Neural crest cell (in vitro differentiated cells): ENCODE results near the gene ZNF286A. TPM values are rescaled to one million over a fixed set of nuclear protein-coding genes. Genes with fewer than 3 reads are reported as not detected.
A peak's percentile ranks its signal among the peaks of the same experiment; 100 is the strongest.

Experiments used
- DNase-seq: peaks from one replicate; pipeline ENCODE4 v3.0.0; 2021; ENCODE audit warnings: low read depth, mixed read lengths, low spot score
- H3K27ac Mint-ChIP-seq: one replicate; pipeline ENCODE4 v1.8.0; 2021; ENCODE audit warnings: mild to moderate bottlenecking, mixed read lengths; ENCODE audit not compliant: unreplicated experiment
- H3K27me3 Mint-ChIP-seq: 2 replicates; pipeline ENCODE4 v1.8.0; 2021; ENCODE audit warnings: low read depth, mild to moderate bottlenecking, mixed read lengths
- H3K36me3 Mint-ChIP-seq: 2 replicates; pipeline ENCODE4 v1.8.0; 2021; ENCODE audit warnings: low read depth, mild to moderate bottlenecking, mixed read lengths
- H3K4me1 Mint-ChIP-seq: 2 replicates; pipeline ENCODE4 v1.8.0; 2021; ENCODE audit warnings: mixed read lengths
- H3K4me3 Mint-ChIP-seq: one replicate; pipeline ENCODE4 v1.8.0; 2021; ENCODE audit warnings: mild to moderate bottlenecking, mixed read lengths
- H3K9me3 Mint-ChIP-seq: 2 replicates; pipeline ENCODE4 v1.8.0; 2021; ENCODE audit warnings: mixed read lengths
- CTCF ChIP-seq: fragments of 200-600 bp; sonication (generic); conservative IDR thresholded peaks from 2 replicates; pipeline ENCODE4 v1.5.0; 2021; ENCODE audit warnings: antibody characterized with exemption, mild to moderate bottlenecking
- total RNA-seq: library from RNA; stranded (reverse); gene quantifications from 2 replicates; pipeline ENCODE4 v1.2.1, GENCODE V29; 2021

Gene ZNF286A
- total RNA-seq, 1 donor from 2014 or later = 128 TPM

- Mint-ChIP-seq H3K27me3 (no peaks in the 10 kb centered on the region), H3K9me3 (no peaks in the 10 kb centered on the region), H3K36me3 (peaks cover 3% of the 10 kb centered on the region), H3K4me3 (no peak overlapping the region), H3K27ac (peak overlapping the region; percentile 70), H3K4me1 (peaks cover 50% of the 10 kb centered on the region)
- no peak for TF ChIP-seq CTCF
- no peak for DNase-seq
These were observed 44.5 kb upstream of the ZNF286A start for GRCh38 chr17:15654886-15655561.

- no peak overlapping the region for H3K4me3 Mint-ChIP-seq
- no peak for TF ChIP-seq CTCF
- peaks cover 3% of the 10 kb centered on the region for H3K36me3 Mint-ChIP-seq
- H3K4me1 Mint-ChIP-seq = peaks cover 33% of the 10 kb centered on the region
- H3K27ac Mint-ChIP-seq = no peak overlapping the region
- H3K9me3 Mint-ChIP-seq = no peaks in the 10 kb centered on the region
- H3K27me3 Mint-ChIP-seq = no peaks in the 10 kb centered on the region
- DNase-seq = no peak
These were observed 41.7 kb upstream of the ZNF286A start for GRCh38 chr17:15657868-15658267.

GRCh38 chr17:15658296-15658695, 41.3 kb upstream of the ZNF286A start:
- Mint-ChIP-seq H3K9me3 (no peaks in the 10 kb centered on the region), H3K27me3 (no peaks in the 10 kb centered on the region), H3K4me1 (peaks cover 29% of the 10 kb centered on the region), H3K27ac (no peak overlapping the region), H3K36me3 (peaks cover 3% of the 10 kb centered on the region), H3K4me3 (no peak overlapping the region)
- DNase-seq = no peak
- TF ChIP-seq CTCF = no peak

- Mint-ChIP-seq H3K27ac (no peak overlapping the region), H3K27me3 (no peaks in the 10 kb centered on the region), H3K9me3 (no peaks in the 10 kb centered on the region), H3K4me3 (no peak overlapping the region), H3K4me1 (peaks cover 21% of the 10 kb centered on the region), H3K36me3 (peaks cover 8% of the 10 kb centered on the region)
- TF ChIP-seq CTCF = no peak
- no peak for DNase-seq
These were observed 40.3 kb upstream of the ZNF286A start for GRCh38 chr17:15659236-15659635.

GRCh38 chr17:15659663-15660062, 39.9 kb upstream of the ZNF286A start:
- H3K4me1 Mint-ChIP-seq = peaks cover 17% of the 10 kb centered on the region
- DNase-seq = no peak
- H3K36me3 Mint-ChIP-seq = peaks cover 12% of the 10 kb centered on the region
- H3K9me3 Mint-ChIP-seq = no peaks in the 10 kb centered on the region
- no peak overlapping the region for H3K27ac Mint-ChIP-seq
- H3K27me3 Mint-ChIP-seq = no peaks in the 10 kb centered on the region
- no peak for TF ChIP-seq CTCF
- H3K4me3 Mint-ChIP-seq = no peak overlapping the region
